Astrocyte of the spinal cord (primary cell): ENCODE results near the gene SOX12.

Source experiments
- DNase-seq: peaks from one replicate; pipeline ENCODE4 v3.0.0; 2011; ENCODE audit warnings: low read depth, low spot score
- H3K4me3 ChIP-seq: 2 replicates; pipeline ENCODE4 v1.5.1; 2011; ENCODE audit warnings: low read depth, mild to moderate bottlenecking, low read length, moderate library complexity
- in situ Hi-C: cut with HindIII; loops from 2 replicates; pipeline ENCODE4 v1.10.0; 2017; ENCODE audit warnings: low sequenced_read_pairs
- TF ChIP-seq, protein P1 (sequence below): IDR thresholded peaks from 2 replicates; pipeline ENCODE4 v1.5.1; 2012; ENCODE audit warnings: low read depth, mild to moderate bottlenecking, low read length, inconsistent platforms

Gene SOX12

DNA sequence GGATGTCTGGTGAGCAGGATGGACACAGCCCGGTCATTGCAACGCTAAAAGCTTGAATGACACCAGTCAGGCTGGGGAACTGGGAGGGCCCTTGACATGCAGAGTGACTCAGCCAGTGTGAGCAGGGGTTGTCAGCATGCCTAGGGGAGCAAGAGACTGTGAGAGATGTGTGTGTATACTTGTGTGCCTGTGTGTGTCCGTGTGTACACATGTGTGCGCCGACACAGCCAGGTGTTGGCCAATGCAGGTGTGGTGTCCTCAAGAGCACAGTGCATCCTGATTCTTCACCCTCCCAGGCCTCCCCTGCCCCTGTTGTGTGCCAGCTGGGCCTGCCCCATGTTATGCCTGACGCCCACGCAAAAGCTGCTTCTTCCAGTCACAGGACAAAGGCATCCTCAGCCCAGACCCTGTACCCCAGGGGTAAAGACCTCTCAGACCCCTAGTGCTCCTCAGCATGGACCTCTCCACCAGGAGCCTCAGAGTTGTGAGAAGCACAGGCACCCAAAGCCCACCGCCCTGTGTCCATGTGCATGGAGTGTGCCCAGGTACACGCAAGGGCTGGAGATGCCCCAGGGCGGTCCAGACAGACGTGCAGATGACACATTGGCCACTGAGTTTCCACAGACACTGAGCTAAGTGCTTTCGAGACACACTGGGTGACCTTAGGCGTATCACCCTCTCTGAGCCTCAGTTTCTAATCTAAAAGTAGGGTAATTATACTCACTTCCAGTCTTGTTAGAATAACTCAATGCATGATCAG is 38.1 kb downstream of the SOX12 start:
- in situ Hi-C loops, result no loop called here

DNA sequence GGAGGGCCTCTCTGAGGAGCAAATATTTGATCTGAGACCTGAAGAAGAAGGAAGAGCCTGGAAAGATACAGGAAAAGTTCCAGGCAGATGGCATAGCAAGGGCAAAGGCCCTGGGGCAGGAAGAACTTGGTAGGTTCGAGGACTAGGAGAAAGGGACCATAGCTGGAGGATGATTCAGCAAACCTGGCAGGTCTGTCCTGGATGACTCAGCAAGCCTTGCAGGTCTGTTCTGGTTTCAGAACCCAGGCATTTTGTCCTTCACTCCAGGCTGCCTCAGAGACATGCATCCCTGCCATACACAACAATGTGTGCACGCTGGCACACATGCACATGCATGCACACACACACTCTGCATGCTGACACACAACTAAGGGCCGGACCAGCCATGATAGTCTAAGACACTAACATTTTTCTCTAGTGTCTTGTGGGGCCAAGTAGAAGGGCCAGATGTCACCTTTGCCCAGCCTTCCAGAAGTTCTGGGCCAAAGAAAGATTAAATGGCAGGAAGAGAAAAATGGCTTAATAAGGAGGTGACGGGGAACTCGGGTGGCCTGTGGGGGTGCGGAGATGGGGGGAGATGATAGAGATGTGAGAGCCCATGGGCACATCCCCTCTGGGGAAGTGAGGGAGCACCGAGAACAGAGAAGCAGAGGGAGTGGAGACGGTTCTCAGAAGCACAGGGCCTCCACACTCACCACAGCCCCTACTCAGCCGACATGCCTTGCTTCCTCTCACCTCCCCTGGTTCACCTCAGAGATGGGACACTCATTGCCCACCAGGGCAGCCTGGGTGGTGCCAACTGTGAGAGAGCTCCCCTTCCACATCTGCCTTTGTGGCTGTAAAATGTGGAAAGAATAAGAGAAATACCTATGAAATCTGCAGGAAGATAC is 39.8 kb downstream of the SOX12 start:
- no peak overlapping the region for H3K4me3 ChIP-seq
- TF ChIP-seq, protein P1, sequence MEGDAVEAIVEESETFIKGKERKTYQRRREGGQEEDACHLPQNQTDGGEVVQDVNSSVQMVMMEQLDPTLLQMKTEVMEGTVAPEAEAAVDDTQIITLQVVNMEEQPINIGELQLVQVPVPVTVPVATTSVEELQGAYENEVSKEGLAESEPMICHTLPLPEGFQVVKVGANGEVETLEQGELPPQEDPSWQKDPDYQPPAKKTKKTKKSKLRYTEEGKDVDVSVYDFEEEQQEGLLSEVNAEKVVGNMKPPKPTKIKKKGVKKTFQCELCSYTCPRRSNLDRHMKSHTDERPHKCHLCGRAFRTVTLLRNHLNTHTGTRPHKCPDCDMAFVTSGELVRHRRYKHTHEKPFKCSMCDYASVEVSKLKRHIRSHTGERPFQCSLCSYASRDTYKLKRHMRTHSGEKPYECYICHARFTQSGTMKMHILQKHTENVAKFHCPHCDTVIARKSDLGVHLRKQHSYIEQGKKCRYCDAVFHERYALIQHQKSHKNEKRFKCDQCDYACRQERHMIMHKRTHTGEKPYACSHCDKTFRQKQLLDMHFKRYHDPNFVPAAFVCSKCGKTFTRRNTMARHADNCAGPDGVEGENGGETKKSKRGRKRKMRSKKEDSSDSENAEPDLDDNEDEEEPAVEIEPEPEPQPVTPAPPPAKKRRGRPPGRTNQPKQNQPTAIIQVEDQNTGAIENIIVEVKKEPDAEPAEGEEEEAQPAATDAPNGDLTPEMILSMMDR, result no peak
- DNase-seq, result no peak
- in situ Hi-C loops, result no loop called here

More for the DNA sequence above, 38.1 kb downstream of the SOX12 start:
- TF ChIP-seq, protein P1, result no peak
- H3K4me3 ChIP-seq, result no peak overlapping the region
- DNase-seq, result no peak

DNA sequence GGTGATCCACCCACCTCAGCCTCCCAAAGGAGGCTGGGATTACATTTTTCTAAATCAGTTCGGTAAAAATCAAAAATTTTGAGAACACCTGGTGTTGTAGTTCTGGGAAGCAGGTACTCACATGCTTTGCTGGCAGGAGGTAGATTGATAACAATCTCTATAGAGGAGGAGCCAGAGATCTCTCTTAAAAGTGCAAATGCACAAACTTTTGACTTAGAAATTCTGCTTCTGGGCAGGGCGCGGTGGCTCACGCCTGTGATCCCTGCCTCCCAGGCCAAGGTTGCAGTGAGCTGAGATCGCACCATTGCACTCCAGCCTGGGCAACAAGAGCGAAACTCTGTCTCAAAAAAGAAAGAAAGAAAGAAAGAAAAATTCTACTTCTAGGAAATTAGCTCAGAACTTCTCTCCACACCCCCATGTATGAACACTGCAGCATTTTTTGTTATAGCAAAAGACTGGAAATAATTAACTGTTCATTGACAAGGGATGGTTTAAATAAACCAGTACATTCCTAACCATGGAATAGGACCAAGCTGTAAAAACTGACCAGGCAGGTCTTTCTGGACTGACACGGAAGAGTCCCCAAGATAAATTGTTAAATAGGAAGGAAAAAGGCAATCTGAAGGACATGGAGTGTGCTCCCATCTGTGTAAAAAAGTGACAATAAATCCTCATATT is 40.8 kb downstream of the SOX12 start:
- in situ Hi-C loops, result no loop called here
- H3K4me3 ChIP-seq, result no peak overlapping the region
- TF ChIP-seq, protein P1, result no peak
- no peak for DNase-seq

DNA sequence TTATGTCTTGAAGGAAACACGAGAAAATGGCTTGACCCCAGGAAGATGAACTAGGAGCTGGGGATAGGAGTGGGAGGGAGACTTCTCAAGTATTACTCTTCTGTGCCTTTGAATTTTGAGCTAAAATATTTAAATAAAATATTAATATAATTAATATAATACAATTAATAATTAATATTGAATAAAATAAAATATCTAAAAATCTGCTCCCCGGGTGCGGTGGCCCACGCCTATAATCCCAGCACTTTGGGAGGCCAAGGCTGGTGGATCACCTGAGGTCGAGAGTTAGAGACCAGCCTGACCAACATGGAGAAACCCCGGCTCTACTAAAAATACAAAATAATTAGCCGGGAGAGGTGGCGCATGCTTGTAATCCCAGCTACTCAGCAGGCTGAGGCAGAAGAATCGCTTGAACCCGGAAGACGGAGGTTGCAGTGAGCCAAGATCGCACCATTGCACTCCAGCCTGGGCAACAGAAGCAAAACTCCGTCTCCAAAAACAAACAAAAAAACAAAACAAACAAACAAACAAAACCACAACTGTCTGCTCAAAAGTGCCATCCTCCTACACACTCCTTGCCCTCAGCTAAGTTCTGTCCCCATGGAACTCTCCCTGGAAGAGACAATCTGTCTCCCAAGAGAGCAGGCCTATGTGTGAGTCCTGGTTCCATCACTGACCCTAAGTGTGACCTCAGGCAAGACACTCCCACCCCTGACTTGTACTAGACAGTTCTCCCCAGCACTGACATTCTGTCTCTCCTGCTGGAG is 41.5 kb downstream of the SOX12 start:
- no peak overlapping the region for H3K4me3 ChIP-seq
- in situ Hi-C loops, result no loop called here
- TF ChIP-seq, protein P1, result no peak
- no peak for DNase-seq

DNA sequence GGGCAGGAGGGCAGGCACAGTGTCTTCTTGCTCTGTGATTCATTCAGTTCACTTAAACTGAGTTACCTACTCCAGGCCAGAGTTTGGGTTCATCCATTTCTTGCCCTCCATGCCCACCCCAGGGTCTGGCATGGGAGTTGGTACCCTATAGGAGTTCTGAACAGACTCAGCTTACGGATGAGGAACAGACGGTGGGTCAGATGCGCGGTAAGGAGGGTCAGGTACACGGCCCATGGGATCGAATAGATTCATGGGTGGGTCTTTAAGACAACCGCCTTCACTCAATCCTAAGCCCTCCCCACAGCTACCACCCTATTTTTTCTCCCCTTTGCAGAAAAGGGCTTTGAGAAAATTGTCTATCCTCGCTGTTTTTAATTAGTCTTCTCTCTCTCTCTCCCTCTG is 42.1 kb downstream of the SOX12 start:
- TF ChIP-seq, protein P1, result no peak
- no peak for DNase-seq
- H3K4me3 ChIP-seq, result no peak overlapping the region
- in situ Hi-C loops, result no loop called here

DNA sequence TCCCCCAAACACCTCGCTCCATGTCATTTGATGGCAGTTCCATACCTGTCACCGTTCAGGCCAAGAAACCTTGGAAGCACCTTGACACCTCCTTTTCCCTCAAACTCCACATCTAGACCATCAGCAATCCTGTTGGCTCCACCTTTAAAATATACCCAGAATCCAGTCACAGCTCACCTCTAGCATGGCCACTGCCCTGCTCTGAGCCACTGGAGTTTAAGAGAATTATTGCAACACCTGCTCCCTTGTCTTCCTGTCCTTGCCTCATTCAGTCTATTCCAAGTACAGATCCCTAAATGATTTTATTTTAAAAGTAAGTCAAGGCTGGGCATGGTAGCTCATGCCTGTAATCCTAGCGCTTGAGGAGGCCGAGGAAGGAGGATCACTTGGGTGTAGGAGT is 43.6 kb downstream of the SOX12 start:
- no peak for DNase-seq
- TF ChIP-seq, protein P1, result no peak
- no peak overlapping the region for H3K4me3 ChIP-seq
- in situ Hi-C loops, result no loop called here
